GM19099 (cell line): ENCODE measurements around the gene ADGRD1.

ENCODE experiments used
- POLR2A ChIP-seq: IDR thresholded peaks from 3 replicates; pipeline ENCODE4 v1.6.1; 2011; ENCODE audit warnings: low read depth; ENCODE audit not compliant: insufficient read length; ENCODE audit errors: extremely low read depth

The ADGRD1 gene

DNA sequence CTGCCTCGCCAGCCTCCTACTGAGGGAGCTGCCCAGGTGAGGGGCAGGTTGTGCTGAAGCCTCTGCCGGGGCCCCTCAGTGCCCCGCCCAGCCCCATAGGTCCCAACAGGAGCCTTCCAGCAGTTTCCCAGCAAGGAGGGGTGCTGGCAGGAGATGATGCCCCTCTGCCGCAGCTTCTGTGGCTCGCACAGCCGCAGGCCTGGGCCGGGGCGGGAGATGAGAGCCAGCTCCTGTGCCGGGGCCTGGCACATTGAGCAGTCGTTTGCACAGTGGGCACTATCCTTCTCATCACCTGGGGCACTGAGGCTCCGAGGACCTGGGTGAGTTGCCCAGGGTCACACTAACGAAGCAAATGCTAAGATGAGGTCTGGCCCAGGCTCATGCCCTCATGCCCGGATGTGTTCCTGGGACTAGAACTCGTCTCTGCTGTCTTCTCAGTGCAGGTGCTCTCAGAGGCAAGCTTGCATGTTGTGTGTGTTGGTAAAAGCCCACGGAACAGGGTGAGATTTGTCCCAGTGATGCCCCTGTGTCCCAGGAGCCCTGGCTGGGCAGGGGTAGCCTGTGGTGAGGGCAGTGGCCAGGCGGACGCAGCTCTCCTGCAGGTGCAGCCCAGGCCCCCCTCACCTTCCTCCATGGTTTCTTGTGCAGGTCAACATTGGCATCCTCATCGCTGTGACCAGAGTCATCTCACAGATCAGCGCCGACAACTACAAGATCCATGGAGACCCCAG lies 177.5 kb downstream of the ADGRD1 start:
- TF ChIP-seq POLR2A, result no peak

DNA sequence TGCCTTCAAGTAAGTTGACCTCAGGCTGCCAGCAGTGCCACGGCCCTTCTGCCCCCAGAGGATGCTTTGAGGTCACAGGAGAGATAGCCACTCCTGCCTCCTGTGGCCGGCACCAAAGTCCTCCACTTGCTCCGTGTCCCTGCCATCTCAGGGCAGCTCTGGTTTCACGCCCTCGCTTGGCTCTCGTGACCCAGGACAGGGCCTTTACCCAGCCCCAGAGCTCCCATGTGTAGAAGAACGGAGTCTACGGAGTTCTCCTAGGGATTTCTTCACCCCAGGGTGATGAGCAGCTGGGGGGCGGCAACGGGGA lies 178.1 kb downstream of the ADGRD1 start:
- TF ChIP-seq POLR2A, result no peak

DNA sequence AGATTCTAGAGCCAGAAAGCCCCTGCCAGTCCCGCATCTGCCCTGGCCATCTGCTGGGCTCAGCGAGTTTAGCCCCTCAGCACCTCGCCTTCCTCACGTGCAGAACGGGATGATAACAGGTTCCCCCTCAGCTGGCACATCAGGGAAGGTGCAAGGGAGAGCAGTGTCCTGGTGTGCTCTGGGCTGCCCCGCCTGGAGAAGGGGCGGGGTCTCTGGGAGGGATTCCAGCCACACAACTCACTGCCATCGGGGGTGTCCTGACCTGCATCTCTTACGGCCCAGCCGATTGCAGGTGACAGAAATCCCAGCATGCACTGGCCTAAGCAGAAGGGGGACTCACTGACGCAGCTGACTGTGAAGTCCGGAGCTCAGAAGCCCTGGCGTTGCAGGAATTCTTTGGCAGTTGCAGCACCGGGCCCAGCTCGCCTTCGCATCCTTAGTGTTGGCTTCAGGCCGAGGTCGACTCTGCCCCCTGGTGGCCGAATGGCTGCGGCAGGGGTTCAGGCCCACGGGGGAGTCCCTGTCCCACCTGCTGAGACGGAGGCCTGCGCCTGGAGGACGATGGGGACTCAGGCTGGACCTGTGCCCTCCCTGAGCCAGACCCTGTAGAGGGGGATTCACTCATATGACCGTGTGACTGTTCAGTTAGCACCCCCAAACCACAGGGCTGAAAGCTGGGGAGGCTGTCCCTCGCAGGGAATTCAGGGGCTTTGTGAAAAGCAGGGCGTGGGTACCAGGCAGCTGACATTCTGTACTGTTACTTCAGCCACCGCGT lies 178.6 kb downstream of the ADGRD1 start:
- no peak for TF ChIP-seq POLR2A

DNA sequence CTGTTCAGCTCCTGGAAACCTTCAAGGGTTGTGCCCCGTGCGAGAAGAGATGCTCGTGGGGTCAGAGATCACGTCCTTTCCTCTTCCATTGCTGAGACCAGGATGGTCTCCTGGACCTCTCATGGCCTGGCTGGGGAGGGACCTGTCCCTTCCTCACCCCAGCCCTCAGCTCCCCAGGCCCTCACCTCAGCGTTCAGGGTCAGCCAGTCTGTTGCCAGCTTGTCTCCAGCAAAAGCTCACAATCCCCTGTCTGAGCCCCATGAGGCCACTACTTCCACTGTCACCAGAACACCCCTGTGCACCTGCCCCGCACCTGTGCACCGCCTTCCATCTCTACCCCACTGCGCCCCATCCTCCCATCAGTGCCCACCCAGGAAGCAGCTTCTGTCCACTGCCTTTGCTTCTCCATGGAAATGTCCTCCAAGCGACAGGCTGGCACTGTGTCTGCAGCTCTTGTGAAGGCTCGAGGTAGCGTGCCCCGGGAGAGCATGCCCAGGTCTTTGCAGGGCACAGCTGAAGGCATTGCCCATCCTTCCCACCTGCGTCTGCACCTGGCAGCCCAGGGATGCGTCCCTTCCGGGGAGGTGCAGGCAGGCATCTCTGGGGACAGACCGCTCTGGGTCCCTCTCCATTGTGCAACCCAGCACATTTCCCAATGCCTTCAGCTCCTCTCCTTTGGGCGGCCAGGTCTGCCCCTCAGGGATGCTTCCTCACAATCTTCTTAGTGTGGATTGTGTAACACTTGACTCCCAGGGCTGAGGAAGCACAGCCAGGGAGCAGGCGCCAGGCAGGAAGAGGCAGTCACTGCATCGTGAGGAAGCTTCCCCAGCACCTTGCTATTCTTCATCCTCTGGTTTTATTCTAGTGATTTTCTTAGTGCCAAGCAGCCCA lies 179.6 kb downstream of the ADGRD1 start:
- no peak for TF ChIP-seq POLR2A

DNA sequence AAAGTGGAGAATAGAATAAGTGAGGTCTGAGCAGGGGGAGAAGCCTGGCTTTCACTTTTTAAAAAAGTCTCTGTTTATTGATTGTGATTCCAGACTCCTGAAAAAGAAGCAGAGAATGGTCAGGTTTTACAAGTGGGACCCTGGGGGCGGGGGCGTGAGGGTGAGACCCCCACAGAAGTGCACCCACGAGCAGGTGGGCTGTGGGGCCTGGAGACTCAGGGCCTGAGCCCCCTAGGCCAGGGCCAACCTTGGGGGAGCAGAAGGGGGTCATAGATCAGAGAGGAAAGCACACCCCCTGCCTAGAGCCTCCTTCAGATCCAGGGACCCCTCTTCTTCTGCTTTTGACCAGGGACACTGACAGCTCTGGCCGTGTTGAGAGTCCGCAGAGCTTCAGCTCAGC lies 180.3 kb downstream of the ADGRD1 start:
- no peak for TF ChIP-seq POLR2A

DNA sequence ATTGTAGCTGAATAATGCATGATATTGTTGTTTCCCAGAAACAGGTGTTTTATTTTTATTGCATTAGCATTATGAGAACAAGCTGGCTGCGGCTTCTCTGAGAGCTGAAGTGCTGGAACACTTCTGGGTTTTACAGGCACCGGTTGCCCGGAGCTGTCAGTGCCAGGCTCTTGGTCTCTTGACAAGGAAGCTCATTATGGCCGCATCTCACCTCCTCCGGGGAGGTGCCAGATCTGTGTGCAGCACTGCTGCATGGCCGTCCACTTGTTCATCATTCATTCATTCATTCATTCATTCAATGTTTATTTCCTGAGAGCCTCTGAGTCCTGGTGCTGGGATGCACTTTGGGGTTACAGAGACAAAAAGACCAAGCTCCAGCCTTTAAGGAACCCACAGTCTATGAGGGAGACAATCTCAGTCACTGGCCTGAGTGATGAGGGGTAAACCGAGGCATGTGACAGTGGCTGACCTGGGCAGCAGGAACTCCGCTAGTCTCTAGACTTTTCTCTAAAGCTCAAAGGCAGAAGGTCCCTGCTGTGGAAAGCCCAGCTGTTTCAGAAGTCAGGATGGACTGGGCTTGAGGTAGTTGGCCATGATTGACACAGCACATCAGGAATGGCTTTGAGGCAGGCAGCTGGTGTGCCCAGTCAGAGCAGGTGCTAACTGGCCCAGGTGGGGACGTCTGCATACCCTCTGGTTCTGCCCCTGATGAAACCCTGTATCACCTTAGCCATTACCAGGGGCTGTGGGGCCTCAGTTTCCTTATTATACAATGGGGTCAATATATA lies 181.0 kb downstream of the ADGRD1 start:
- TF ChIP-seq POLR2A, result no peak

DNA sequence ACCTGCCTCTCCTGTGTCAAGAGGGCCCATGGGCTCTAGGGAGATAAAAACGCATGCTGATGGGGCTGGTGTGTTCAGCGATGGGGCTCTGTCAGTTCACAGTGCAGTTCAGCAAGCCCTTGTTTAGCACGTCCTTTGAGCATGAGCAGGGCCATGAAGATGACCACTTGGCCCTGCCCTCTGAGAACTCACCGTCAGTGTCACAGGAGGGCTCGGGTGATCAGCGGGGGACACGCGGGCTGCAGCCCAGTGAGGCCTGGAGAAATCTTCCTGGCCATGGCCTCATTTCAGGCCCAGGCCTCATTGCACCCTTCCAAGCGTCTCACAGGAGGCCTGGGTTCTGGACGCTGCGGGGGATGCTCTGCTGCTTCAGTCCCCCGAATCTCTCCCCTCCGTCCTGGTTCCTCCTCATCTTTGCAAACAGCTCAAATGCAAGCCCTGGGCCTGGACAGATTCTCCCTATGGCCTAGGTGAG lies 181.6 kb downstream of the ADGRD1 start:
- TF ChIP-seq POLR2A, result no peak

DNA sequence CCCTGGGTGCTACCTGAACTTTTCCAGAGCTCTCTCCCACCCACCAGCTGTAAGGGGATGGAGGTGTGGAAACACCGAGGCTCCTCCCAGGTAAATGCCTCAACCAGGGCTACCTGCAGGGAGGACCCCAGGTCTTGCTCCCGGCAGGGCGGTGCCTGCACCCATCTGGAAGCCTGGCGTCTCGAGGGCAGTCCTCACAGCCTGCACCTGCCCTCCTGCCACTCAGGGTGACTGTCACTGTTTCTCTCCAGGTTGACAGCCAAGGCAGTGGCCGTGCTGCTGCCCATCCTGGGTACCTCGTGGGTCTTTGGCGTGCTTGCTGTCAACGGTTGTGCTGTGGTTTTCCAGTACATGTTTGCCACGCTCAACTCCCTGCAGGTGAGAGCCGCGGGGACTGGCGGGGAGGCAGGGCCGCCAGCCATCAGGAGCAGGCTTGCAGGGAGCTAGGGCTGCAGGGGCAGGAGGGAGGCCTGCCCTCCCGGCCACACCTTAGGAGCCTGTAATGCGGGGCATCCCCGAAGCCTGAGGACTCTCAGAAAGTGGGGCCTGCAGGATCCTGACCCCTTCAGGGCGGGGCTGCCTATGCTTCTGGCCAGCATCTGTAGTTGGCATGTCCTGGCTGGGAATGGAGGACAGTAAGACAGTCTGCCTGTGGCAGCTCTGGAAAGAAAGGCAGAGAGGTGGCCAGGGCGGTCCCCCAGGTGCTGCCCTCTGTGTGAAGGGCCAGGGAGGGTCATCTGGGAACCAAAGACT lies 182.3 kb downstream of the ADGRD1 start:
- TF ChIP-seq POLR2A, result no peak

DNA sequence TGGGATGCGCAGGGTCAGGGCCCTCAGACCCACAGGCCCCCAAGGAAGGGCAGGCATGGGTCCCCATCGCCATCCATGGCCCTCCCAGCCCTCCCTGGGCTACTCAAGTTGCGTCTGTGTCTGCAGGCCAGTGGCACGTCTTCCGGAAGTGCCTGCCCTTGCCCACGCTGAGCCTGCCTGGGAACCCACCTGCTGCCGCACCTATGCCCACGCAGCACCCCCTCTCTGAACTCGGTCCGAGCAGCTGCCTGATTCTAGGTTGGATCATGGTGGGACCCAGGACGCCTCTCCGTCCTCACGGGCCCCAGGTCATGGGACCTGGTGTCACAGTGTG lies 182.8 kb downstream of the ADGRD1 start:
- no peak for TF ChIP-seq POLR2A

DNA sequence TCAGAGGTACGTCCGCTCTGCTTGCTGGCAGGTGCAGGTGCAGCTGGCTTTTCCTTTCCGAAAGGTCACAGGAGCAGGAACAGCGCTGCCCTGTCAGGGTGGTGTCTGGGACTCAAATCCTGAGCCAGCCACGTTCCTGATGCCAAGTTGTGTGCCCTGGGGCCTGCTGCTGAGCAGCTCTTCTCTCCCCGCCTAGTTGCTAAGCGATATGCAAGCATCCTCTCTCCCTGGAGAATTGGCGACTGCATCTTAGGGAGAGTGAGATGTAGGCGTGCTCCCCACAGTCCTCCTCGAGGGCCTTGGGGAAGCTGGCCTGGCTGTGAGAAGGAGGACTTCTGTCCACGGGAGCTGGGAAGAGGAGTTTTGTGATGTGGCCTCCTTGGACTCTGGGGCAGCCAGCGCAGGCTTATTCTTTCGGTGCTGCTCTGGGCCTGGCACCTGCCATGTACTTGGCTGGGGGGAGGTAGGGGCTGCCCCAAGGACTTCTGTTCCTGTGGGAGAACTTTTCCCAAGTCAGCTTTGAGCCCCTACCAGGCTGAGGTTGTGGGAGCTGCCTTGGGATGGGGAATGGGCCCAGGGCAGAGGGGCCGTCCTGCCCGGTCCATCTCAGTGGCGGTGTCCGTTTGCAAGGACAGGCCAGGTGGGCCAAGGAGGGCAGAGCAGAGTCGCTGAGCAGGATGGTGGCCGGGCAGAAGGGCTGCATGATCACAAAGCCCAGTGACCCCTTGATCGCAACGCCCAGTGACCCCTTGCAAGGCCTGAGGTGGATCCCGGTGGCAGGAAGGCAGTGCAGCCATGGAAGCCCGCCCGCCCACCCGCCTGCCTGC lies 183.5 kb downstream of the ADGRD1 start:
- no peak for TF ChIP-seq POLR2A

DNA sequence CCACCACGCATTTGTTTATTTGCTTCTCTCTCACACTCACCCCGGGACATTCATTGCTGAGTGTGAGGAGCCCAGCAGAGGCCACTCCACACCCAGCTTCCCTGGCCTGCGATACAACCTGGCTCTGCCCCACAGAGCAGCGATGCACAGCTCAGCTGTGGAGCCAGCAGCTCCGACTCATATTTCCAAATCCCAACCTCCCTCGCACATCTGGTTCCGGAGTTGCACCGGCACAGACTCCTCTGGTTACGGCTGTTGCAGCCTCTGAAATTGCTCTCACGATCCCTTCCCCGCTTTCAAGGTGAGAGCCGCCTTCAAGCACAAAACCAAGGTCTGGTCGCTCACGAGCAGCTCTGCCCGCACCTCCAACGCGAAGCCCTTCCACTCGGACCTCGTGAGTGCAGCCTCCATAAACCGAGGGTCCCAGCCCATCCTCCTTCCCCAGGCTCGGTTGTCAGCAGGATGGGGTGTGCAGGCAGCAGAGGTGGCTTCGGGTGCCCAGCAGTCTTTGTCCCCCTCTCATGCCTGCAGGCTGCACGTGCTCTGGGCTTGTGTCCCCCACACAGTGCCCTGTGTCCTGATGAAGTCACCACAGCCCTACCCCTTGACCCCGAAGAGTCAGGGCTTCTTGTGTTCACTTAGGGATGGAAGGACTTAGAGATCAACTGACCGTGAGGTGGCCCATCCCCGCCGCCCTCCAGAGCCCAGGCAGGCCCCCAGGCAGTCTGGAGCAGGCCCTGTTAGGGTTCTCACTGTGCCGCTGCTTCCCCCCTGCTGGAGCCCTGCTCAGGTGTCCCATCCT lies 184.3 kb downstream of the ADGRD1 start:
- no peak for TF ChIP-seq POLR2A

DNA sequence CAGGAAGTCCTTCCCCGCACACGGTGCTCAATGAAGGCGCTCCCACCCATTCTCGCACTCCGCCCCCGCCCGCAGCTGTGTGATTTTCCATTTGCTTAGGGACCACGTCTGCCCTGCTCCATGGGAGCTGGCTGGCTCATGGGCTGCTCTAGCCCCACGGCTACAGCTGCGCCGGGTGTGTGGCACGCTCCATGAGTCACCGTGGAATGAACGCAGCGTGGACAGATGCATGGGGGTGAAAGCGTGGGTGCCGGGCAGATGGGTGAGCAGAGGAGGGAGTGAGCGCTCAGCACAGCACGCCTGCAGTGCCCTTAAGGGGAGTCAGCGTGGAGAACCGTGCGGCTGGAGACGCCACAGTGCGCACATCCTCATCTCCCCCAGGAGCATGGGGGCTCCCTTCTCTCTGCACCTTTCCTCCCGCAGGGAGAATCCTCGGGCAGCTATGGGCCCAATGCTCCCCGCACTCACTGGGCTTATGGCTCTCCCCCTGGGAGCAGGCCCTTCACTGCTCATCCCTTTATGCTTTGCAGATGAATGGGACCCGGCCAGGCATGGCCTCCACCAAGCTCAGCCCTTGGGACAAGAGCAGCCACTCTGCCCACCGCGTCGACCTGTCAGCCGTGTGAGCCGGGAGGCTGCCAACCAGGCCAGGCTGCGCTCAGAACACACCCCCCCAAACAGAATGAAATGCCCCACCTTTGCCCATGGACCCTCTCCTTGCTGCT lies 185.1 kb downstream of the ADGRD1 start:
- TF ChIP-seq POLR2A, result no peak
